GM12891 (cell line): ENCODE measurements around the gene CAMTA1.

ENCODE experiments used
- POLR2A ChIP-seq: IDR thresholded peaks from 2 replicates; pipeline ENCODE4 v1.6.1; 2011; ENCODE audit warnings: low read depth, low read length, control low read depth
- POLR2AphosphoS5 ChIP-seq: IDR thresholded peaks from 2 replicates; pipeline ENCODE4 v1.6.1; 2011; ENCODE audit warnings: low read depth, low read length, control low read depth
- POU2F2 ChIP-seq: IDR thresholded peaks from 2 replicates; pipeline ENCODE4 v1.6.1; 2011; ENCODE audit warnings: low read depth, mild to moderate bottlenecking, control low read depth, low read length, moderate library complexity
- SPI1 ChIP-seq: IDR thresholded peaks from 2 replicates; pipeline ENCODE4 v1.6.1; 2011; ENCODE audit warnings: low read depth, low read length, control low read depth
- TAF1 ChIP-seq: IDR thresholded peaks from 2 replicates; pipeline ENCODE4 v1.6.1; 2011; ENCODE audit warnings: low read depth, low read length, control low read depth

DNA sequence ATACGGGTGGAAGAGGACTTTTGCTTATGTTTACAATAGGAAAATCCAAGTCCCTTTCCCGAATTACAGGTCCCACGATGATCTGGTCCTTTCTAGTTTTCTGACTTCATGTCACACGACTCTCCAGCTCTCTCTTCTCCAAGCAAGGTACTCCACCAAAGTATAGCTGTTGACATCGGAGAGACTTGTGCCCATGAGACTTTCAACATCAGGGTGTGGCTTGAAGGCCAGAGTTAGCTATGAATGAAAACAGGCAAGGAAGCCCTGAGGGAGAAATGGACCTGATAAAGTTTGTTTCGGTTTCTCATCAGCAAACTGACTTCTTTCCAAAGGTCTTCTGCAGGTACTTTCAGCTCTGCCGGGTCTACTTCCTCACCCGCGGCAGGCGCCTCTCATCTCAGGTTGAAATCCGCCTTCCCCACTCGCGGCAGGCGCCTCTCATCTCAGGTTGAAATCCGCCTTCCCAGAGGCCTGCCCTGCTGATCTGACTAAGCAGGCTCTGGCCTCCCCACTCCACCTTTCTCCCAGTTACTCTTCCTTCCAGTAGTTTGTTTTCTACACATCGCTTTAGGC lies 996.8 kb downstream of the CAMTA1 start:
- TF ChIP-seq POLR2A (0 out of 2 replicates have a peak, but pooled peaks have one; percentile 11), POLR2AphosphoS5 (0 out of 2 replicates have a peak, but pooled peaks have one; percentile 15), SPI1 (no peak), TAF1 (no peak), POU2F2 (no peak)
